BJ (cell line): ENCODE measurements around the gene ABCC11. TPM values are rescaled to one million over a fixed set of nuclear protein-coding genes. Genes with fewer than 3 reads are reported as not detected.

Source experiments
- CTCF ChIA-PET: fragments of 350-600 bp; formaldehyde crosslinking; extraction: SDS; loops from one replicate; lab custom pipeline; 2021; ENCODE audit warnings: antibody characterized with exemption, inconsistent platforms; lab: Yijun Ruan, JAX
- POLR2A ChIA-PET: fragments of 300-600 bp; sonication (Branson Sonifier 250); formaldehyde crosslinking; extraction: SDS; loops from one replicate; lab custom pipeline; 2021; ENCODE audit warnings: antibody characterized with exemption; lab: Charles Lee
- DNase-seq: peaks from one replicate; pipeline ENCODE4 v3.0.0-alpha.2; 2011; ENCODE audit warnings: low read depth
- H3K27me3 ChIP-seq: 2 replicates; pipeline ENCODE4 v1.6.0; 2011; ENCODE audit warnings: low read length; ENCODE audit not compliant: control insufficient read depth, insufficient read depth
- H3K36me3 ChIP-seq: 2 replicates; pipeline ENCODE4 v1.5.1; 2011; ENCODE audit warnings: low read length; ENCODE audit not compliant: control insufficient read depth, insufficient read depth
- H3K4me3 ChIP-seq: 2 replicates; pipeline ENCODE4 v1.5.1; 2011; ENCODE audit warnings: low read depth, mild to moderate bottlenecking, control low read depth, low read length
- polyA plus RNA-seq: library from polyadenylated mRNA; depleted of rRNA; stranded (reverse); fragments of >200 nt; gene quantifications from 2 replicates; pipeline ENCODE4 v1.2.3, GENCODE V29; 2011
- TF ChIP-seq, protein P1 (sequence below): IDR thresholded peaks from 2 replicates; pipeline ENCODE4 v1.5.1; 2011; ENCODE audit warnings: low read depth, mild to moderate bottlenecking, control low read depth, inconsistent platforms, low read length, moderate library complexity; ENCODE audit not compliant: insufficient read depth

Gene ABCC11
- polyA plus RNA-seq, 1 experiment = 0.06 TPM

- TF ChIP-seq, protein P1, sequence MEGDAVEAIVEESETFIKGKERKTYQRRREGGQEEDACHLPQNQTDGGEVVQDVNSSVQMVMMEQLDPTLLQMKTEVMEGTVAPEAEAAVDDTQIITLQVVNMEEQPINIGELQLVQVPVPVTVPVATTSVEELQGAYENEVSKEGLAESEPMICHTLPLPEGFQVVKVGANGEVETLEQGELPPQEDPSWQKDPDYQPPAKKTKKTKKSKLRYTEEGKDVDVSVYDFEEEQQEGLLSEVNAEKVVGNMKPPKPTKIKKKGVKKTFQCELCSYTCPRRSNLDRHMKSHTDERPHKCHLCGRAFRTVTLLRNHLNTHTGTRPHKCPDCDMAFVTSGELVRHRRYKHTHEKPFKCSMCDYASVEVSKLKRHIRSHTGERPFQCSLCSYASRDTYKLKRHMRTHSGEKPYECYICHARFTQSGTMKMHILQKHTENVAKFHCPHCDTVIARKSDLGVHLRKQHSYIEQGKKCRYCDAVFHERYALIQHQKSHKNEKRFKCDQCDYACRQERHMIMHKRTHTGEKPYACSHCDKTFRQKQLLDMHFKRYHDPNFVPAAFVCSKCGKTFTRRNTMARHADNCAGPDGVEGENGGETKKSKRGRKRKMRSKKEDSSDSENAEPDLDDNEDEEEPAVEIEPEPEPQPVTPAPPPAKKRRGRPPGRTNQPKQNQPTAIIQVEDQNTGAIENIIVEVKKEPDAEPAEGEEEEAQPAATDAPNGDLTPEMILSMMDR = no peak
- no peak overlapping the region for H3K4me3 ChIP-seq
- DNase-seq = no peak
- H3K36me3 ChIP-seq = no peaks in the 10 kb centered on the region
- peaks cover 2% of the 10 kb centered on the region for H3K27me3 ChIP-seq
- ChIA-PET CTCF (no interaction called here), POLR2A (no interaction called here)
Observed at GRCh38 chr16:48204825-48205151, 42.6 kb downstream of the ABCC11 start.

GRCh38 chr16:48203974-48204824 lies 43.1 kb downstream of the ABCC11 start:
- ChIA-PET CTCF (no interaction called here), POLR2A (no interaction called here)
- no peak for DNase-seq
- TF ChIP-seq, protein P1 = no peak
- no peak overlapping the region for H3K4me3 ChIP-seq
- no peaks in the 10 kb centered on the region for H3K36me3 ChIP-seq
- H3K27me3 ChIP-seq = peaks cover 2% of the 10 kb centered on the region

- no peaks in the 10 kb centered on the region for H3K36me3 ChIP-seq
- H3K27me3 ChIP-seq = no peaks in the 10 kb centered on the region
- POLR2A ChIA-PET = no interaction called here
- DNase-seq = no peak
- H3K4me3 ChIP-seq = no peak overlapping the region
- TF ChIP-seq, protein P1 = no peak
- CTCF ChIA-PET = no interaction called here
Observed at GRCh38 chr16:48201515-48202201, 45.7 kb downstream of the ABCC11 start.

- Histone ChIP-seq H3K27me3 (no peaks in the 10 kb centered on the region; the same call in 1 of the 2 replicates), H3K36me3 (no peaks in the 10 kb centered on the region), H3K4me3 (no peak overlapping the region)
- TF ChIP-seq, protein P1 = no peak
- ChIA-PET POLR2A (no interaction called here), CTCF (interaction anchor here (0.5 kb wide), 1 partner anchor 1689 kb away, joined by 3 read pairs; no protein-coding TSS in a partner anchor)
- no peak for DNase-seq
Observed at GRCh38 chr16:48197294-48197693, 50.0 kb downstream of the ABCC11 start.

GRCh38 chr16:48194828-48195556 lies 52.3 kb downstream of the ABCC11 start:
- CTCF ChIA-PET = no interaction called here
- Histone ChIP-seq H3K36me3 (no peaks in the 10 kb centered on the region), H3K27me3 (no peaks in the 10 kb centered on the region; the same call in 1 of the 2 replicates), H3K4me3 (no peak overlapping the region)
- TF ChIP-seq, protein P1 = no peak
- POLR2A ChIA-PET = no interaction called here
- DNase-seq = no peak
